22Rv1 (cell line): Measurements from ENCODE around the gene SORBS1.

Experiments used
- H3K27ac ChIP-seq: fragments of 450-650 bp; 2 replicates; pipeline ENCODE4 v1.5.1; 2017
- CTCF ChIP-seq: fragments of 450-650 bp; IDR thresholded peaks from 2 replicates; pipeline ENCODE4 v1.5.1; 2017; ENCODE audit warnings: mild to moderate bottlenecking
- ZFX ChIP-seq: fragments of 450-650 bp; IDR thresholded peaks from 2 replicates; pipeline ENCODE4 v1.6.1; 2017; ENCODE audit warnings: antibody characterized with exemption, borderline replicate concordance

Gene SORBS1

DNA sequence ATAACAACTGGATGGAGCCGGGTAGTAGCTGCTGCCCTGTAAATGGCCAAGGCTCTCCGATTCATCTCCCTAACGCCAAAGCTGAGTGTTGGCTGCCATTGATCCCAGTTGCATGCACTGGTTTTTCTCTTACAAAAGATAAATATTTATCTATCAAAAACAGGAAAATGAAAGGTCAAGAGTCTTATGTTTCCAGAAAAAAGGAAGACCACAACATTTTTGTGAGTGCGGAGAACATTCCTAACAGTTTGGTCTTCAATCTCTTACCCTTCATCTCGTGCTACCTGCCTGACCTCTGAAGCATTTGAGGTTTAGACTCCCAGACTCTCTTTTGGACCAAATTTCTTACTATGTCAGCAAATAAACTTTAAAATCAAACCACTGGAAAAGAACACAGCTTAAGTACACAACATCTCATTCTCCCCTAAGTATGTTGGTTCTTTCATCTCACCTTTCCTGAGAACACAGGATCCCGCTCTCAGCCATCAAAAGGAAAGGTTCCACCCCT, 61.6 kb downstream of the SORBS1 start:
- TF ChIP-seq ZFX, result no peak
- TF ChIP-seq CTCF, result no peak

DNA sequence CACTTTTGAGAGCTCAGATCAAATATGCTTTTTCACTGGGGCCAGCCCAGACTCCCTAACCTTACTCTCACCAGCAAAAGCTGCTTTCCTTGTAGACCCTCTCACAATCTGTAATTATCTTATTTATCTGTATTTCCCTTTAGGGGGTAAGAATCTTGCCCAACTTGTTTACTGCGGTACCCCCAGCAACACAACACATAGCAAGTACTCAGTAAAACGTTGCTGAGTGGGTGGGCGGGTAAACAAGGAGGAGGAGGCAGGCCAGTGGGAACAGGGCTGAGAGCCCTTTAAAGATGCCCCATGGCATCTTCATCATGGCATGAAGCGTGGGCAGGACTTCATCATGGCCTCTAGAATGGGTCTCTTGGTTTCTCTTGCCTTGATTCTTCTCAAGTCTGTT, 64.2 kb downstream of the SORBS1 start:
- no peak overlapping the region for H3K27ac ChIP-seq
- TF ChIP-seq CTCF (no peak), ZFX (no peak)

More for the DNA sequence above, 61.6 kb downstream of the SORBS1 start:
- no peak overlapping the region for H3K27ac ChIP-seq

- no peak overlapping the region for H3K27ac ChIP-seq
- no peak for TF ChIP-seq CTCF
- no peak for TF ChIP-seq ZFX
These were observed 64.8 kb downstream of the SORBS1 start for GRCh38 chr10:95496246-95496911.

- no peak for TF ChIP-seq CTCF
- no peak for TF ChIP-seq ZFX
These were observed 67.3 kb downstream of the SORBS1 start for GRCh38 chr10:95493862-95494261.

GRCh38 chr10:95487994-95488393, 73.2 kb downstream of the SORBS1 start:
- H3K27ac ChIP-seq, result no peak overlapping the region
- no peak for TF ChIP-seq CTCF
- no peak for TF ChIP-seq ZFX

More at GRCh38 chr10:95493862-95494261, 67.3 kb downstream of the SORBS1 start:
- H3K27ac ChIP-seq, result no peak overlapping the region

GRCh38 chr10:95485056-95485844, 75.9 kb downstream of the SORBS1 start:
- H3K27ac ChIP-seq, result no peak overlapping the region
- TF ChIP-seq CTCF (no peak), ZFX (no peak)
